Measurements from ENCODE around the gene RERE.
"Not testable (repeated sequence)": the region's sequence is repeated elsewhere in the genome, so short reads cannot be mapped to it uniquely, and the experiment has no call there.

Gene RERE

DNA sequence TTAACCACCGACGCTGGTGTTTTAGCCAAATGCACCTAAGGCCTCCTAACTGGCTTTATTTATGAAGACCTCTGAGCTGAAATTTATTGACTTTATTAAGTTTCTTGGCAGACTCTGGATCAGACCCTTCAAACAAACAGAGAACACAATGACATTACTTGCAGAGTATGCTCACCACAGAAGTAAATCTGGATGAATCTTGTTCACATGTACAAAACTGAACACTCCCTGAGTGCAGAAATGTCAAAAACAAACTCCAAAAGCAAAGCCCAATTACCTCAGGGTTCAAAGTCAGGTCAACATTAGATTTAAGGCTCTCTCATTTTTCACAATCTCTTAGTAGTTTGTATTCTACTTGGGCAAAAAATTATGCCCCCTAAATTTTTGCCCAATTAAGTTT, 280.9 kb downstream of the RERE start:
- no peak for DNase-seq

DNA sequence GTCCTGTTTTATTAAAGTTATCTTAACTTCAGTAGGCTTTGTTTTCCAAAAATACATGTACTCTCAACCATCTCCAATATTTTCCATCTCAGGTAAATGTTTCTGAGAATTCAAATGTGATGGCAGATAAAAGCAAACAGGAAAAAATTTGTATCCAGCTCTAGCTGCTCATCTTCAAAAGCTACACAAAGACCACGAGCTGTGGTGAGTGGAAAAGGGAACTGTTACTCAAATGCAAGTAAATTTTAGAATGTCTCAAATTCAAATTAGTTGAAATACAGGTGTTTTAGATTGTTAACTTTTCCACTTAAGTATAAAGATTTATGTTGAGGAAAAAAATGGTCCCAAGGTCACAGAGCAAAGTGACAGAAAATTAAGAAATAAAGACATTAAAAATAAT, 283.5 kb downstream of the RERE start:
- DNase-seq = no peak

DNA sequence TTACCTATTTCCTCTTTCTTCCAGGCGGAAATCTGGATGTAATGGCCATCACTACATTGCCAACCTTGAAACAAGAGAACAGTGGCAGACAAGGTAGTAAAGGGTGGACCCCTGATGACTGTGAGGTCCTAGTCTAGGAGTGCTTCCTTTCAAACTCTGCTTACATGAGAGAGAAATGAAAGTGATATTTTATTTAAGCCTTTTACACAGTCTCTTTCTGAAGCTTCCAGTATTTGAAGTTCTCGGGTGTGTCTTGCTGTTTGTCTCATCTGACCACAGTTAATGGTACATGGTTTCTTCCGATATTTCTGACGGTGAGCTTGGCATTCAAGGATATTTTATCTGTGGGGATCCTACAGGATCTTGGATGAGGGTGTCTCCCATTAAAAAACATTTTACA, 284.3 kb downstream of the RERE start:
- DNase-seq = no peak

DNA sequence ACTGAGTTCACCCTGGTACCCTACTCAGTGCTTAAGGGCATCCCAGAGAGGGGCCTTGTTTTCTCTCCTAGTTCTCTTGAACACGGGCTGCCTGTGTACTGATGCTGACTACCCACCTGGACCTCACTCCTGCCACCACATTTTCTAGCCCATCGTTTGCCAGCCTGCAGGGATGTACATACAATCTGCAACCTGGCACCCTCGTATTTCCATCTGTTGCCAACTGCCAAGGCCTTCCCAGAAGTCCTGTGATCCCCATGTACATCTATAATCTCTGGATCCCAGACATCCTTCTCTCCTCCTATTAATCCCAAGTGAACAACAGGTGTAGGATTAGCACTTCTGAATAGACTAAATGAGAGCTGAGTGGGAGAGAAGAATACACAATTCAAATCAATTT, 287.5 kb downstream of the RERE start:
- no peak for DNase-seq

DNA sequence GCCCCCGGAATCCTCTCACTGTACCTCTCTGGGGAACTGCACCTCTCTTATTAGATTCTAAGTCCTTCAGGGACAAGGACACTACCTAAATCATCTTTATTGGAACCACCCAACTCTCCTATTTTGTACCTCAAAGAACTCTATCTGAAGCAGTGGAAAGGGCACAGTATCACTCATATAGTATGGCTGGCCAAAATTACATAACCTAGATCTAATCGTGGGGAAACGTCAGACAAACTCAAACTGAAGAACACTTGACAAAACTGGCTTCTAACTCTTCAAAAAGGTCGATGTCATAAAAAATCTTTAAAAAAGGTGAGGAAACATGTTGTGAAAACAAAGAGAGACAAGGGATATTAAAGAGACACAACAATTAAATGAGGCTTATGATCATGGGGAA, 289.5 kb downstream of the RERE start:
- no peak for DNase-seq

DNA sequence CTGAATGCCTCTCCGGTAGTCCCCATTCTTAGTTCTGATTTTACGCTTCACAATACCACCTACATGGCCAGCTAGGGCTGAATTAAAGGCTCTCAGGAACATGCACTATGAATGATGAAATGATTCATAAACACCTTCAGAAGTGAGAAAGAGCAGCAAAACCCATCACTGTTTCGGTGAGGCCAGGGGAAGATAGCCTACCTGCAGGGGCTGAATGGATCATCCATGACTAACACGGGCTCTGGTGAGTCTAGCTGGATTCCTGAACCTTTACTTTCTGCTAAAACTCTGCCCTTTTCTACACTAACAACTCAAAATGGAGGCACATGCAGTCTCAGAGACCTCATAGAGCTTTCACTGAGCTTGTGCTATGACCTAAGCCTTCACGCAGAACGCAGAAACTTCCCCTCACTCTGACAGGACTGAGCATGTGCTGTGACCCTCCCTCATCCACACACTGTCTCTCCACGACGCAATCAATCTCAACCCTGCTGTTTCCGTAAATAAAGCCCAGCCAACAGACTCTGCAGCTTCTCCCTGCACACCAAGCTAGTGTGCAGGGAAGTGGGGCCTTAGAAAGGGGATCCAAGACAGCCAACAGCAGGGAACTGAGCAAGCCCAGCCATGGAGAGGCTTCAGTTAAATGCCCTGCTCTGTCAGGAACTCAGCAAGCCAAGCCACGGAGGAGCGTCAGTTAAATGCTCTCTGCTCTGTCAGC, 291.7 kb downstream of the RERE start:
- DNase-seq = peak; percentile 88 to 93

DNA sequence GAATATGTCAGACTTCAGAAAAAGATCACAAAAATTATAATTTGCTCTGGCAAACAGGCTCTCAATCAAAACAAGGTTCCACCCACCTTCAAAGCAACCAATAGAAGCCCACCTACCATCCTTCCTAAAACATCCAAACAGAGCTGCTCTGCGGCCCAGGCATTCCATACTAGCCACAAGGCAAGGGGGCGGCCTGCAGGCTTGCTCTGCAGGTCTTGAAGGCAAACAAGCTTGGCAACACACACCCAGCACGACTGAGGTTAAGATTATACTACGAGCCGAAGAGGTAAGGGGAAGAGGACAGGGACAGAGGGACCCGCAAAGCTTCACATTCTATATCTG, 292.3 kb downstream of the RERE start:
- DNase-seq = peak in 1 of 2 experiments; percentile 6

DNA sequence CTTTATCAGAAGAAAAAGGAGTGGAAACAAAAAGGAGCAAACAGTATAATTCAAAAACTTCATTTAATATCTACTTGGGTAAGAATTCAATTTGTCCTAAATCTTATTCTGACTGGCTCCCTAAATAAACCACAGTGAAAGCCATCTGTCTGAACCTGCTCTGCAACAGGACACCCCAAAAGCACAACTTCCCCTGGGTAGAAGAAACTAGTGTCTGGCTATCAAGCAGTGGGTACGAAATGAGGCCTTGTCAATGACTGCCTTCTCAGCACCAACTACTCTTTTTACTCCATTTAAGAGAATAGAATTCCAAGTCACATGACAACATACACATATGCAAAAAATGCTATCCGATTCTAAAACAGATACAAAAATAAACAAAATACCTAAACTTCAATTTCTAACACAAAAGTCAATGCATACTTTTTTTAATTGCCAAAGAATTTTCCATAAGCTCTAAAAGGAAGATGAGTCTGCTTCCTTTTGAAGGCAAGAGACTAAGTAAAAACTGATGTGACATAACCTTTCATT, 292.7 kb downstream of the RERE start:
- DNase-seq = no peak

DNA sequence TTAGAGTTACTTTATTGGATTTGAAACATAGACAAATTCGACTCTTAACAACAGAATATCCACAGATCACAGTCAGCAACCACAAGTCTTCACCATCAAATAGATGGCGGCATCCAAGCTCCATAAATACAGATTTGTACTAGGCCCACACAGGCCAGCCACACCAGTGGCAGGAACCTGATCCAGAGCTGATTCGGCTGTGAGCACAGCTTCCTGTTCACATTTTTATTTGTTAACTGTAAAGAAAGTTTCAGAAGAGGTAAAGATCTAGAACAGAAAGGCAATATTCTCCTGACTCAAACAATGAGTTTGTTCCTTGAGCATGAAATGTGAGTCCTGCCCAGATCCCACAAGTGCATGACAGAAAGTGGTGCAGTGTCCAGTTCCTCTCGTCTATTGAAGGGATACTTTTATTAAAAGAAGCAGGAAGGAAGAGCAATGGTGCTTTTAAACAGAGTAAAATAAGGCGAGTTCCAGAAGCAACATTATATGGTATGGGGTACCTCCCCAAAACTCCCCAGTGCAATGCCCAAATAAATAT, 293.7 kb downstream of the RERE start:
- DNase-seq = no peak

DNA sequence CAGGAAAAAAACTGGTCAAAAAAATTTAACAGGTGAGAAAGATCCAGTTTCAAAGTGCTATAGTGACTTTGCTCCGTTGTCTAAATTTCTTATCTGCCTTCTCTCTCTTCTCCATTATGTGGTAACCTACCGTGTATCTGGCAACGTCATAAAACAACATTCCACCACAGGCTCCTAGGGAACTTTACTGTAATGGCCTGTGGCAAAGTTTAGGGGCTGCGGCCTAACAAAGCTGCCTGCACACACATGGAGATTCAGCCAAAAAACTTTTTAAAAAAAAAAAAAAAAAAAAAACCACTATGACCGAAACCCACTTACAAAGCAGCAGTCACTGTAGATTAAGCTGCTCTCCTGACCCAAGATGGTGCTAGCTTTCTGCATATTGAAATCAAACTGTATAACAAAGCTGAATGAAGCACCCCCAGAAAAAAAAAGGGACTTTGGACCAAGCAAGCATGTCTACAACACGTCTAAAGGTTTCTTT, 296.9 kb downstream of the RERE start:
- DNase-seq = no peak

DNA sequence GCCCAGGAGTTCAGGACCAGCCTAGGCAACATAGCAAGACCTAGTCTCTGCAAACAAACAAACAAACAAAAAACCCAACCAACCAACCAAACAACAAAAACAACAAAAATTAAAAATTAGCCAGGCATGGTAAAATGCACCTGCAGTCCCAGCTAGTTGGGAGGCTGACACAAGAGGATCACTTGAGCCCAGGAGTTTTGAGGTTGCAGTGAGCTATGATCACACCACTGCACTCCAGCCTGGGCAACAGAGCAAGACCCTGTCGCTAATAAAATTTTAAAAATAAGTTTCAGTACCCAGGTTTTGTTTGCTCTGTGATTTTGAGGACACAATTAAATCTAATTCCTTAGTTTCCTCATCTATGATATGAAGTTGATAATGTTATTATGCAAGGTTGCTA, 298.3 kb downstream of the RERE start:
- no peak for DNase-seq

DNA sequence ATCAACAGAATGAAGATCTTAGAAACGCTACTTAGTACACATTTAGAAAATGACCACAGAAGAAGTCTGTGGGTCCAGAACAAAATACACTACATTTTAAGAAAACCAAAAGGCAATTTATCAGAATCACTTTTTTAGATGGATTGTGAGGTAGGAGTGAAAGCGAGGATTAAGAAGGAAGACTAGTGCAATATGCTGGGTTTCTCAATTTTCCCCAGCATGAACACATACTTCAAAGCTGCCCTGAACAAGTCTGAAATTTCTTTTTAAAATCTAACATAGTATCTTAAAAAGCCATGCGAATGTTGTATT, 299.0 kb downstream of the RERE start:
- DNase-seq = no peak

DNA sequence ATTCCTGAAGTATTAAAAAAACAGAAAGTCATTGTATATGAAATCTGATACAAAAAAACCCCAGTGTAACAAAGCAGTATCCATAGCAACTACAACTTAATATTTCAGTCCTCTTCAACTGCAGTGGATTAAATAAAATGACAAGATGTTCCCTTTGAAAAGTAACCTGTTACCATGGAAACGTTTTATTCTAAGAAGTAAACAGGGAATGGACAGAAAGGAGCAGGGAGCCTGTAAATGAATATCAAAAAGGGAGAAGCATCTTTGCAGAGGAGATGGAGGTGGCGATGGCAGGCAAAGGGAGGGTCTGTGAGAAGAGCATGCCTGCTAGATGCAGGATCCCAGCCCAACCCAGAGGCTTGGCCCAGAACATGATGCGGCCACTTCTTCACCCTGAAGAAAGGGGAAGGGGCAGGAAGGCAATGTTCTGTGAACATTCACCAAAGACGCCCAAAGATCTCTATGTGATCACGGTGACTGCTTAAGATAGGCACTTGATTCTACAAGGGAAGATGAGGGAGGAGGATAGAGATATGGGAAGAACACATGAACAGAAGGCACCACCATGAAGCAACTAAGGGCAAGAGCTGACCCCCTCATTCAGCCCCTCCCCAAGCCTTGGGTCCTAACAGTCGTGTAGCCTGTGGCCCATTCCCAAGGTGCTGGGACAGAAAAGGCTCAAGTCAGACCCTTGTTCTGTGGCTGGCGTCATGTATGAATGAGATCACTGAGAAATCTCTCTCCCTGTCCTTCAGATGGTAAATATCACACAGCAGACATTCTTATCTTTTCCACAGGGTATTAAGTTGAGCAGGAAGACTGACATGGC, 299.6 kb downstream of the RERE start:
- DNase-seq = no peak

DNA sequence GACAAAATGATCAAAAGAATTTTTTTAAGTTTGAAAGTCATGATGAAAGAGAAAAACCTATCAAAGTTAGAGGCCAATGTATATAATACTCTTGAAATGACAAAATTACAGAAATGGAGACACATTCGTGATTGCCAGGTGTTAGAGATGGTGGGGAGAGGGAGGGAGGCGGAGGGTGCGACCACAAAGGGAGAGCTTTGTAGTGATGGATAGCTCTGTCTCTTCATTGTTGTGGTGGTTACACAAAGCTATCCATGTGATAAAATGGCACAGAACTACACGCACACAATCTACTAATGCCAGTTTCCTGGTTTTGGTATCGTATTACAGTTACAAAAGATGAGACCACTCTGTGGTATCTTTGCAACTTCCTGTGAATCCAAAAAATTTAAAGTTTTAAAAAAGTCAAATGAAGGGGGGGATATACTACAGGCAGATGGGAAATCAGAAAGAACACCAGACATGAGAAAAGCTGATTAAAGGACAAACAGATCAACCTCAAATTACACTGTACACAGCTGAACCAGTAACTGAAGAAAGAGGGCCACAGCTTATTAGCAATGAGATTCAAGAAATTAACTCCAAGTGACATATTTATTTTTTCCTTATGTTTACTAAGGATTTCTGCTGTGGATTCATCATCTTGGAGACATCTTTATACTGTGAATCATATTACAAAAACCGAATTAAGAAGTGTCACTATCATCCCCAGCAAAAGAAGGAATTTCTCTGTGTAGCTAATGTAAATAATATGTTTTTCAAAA, 300.5 kb downstream of the RERE start:
- no peak for DNase-seq

DNA sequence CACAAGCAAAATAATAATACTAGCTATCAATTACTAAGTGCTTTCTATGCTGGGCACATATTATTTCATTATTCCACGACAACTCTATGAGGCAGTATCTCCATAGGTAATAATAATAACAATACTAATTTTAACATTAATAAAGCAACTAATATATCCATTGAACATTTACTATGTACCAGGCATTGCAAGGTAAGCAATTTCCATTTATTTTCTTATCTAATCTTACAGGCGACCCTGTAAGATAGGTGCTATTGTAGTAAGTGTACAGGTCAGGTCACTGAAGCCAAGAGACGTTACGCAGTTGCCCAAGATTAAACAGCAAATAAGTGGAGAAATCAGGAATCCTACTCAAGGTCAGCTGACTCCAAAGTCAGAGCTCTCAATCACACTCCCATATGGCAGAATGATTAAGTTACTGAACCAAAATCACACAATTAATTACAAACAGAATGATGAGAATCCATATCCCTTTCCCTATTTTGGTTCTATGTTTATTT, 301.1 kb downstream of the RERE start:
- DNase-seq = no peak

DNA sequence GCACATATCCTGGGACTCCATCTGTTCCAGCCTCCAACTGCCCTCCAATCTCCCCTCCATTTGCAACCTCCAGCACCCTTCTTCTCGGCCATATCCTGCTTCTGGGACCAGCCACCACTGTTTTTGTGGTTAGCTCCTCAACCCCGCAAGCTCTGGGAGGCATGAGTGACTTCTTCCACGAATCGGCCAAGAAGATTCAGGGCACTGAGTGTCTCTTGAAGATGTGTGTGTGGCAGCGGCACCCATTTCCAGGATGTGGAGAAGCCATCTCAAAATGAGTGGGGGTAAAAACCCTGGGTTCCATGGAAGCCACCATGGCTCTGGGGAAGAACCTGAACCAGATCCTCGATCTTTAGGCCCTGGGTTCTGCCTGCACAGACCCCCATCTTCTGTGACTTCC, 304.9 kb downstream of the RERE start:
- DNase-seq = no peak

DNA sequence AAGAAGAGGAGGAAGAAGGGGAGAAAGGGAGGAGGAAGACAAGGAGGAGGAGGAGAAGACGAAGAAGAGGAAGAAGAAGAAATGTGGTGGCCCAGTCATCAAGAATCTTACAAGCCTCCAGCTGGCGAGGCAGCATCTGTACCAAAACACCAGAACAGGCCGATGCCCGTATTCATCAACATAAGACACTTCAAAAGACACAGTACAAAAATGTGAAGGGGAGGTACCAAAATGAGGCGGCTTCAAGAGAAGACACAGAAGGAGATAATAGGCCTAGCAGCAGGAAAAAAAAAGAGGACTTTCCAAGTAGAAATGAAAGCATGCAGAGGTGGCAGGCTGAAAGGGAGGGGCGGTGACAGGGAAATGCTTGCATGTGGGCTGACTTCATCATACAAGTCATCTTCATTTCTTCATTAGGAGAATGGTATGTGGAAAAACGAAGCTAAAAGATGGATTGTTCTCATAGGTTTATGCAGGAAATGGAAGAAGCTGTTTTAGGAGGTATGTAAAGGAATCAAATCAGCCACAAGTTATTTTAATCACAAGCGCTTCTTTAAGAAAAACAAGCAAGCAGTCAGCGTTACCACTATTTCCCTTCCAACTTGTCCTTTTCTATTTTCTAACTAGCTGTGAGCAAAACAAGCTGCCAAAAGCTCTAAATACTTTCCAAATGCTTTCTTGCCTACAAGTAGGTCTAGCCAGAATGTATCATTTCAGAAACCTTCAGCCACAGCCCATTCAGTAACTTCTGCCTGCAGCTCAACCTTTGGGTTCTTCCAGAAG, 307.2 kb downstream of the RERE start:
- DNase-seq = no peak

DNA sequence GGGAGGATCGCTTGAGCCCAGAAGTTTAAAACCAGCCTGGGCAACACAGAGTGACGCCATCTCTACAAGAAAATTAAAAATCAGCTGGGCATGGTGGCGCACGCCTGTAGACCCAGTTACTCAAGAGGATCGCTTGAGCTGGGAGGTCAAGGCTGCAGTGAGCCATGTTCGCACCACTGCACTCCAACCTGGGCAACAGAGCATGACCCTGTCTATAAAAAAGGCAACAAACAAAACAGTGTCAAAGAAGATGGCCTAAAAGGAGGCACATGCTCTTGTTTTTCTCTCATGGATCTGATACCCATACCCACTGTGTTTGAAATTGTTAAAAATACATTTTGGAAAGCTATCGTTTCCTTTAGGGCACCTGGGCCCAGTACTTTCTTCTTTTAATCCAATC, 307.9 kb downstream of the RERE start:
- no peak for DNase-seq

DNA sequence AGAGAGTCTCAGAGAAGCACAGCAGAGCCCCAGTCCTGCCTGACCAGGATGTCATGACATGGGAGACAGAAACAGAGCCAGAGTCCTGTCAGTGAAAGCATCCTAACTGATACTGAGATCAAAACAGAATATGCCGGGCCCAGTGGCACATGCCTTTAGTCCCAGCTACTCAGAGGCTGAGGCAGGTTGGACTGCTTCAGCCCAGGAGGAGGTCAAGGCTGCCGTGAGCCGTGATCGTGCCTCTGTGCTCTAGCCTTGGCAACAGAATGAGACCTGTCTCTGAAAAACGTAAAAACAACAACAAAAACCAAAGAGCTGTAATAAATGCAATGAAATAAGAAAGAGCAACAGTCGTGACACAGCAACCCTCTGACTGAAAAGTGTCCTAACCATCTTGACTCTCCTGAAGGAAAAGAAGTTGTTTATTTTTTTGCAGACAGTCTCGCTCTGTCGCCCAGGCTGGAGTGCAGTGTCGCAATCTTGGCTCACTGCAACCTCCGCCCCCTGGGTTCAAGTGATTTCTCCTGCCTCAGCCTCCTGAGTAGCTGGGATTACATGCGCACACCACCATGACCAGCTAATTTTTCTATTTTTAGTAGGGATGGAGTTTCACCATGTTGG, 310.3 kb downstream of the RERE start:
- DNase-seq = no peak

DNA sequence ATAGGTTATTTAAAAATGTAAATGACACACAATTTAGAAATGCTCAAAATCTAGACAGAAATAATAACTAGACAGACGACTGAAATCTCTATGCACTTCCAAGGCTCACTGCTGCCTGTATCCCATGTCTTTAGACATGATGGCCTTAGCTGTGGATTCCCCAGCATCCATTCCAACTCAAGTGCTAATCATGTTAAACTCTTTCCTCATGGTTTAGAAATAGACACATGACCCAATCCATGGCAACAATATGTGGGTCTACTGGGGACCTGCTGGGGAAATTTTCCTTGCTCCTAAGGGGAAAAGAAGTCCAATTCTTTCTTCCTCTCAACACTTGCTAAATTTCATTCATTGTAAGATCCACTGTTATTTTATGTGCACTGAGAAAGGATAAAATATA, 311.0 kb downstream of the RERE start:
- no peak for DNase-seq

DNA sequence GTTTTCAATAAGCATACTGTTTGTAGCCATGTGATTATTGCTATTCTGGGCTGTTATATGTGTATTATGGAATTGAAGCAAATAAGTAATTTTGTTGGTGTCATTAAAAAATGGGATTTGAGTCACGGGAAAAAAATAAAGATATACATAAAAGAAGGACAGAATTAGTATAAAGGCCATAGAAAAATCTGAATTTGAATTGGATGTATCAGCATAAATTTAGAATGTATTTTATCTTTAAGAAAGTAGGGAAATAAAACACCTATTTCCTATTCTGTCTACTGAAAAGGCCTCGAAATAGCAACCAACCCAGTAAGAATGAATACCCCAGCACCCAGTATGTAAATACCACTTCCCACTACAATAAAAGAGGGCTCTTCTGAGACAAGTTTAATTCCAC, 313.6 kb downstream of the RERE start:
- no peak for DNase-seq

DNA sequence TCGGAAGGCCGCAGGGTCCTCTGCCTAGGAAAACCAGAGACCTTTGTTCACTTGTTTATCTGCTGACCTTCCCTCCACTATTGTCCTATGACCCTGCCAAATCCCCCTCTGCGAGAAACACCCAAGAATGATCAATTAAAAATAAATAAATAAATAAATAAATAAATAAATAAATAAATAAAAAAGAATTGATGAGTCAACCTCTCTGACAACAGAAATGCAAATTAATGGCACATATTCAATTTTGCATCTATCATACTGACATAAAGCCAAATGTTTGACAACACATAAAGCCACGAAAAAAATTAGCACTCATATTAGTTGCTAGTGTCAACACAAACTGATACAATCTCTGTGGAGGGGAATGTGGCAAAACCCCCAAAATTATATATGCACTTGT, 314.5 kb downstream of the RERE start:
- DNase-seq = not testable (repeated sequence)

Measured in NCI-H526 (cell line).